ENCODE measurements around the gene FADS1. TPM values are rescaled to one million over a fixed set of nuclear protein-coding genes. Genes with fewer than 3 reads are reported as not detected.

The FADS1 gene
- total and polyA plus RNA-seq, 2 of the 8 experiments (the other 6 are each of a cell fraction or from before 2014, with no cell fraction given), result 115 to 141 TPM

DNA sequence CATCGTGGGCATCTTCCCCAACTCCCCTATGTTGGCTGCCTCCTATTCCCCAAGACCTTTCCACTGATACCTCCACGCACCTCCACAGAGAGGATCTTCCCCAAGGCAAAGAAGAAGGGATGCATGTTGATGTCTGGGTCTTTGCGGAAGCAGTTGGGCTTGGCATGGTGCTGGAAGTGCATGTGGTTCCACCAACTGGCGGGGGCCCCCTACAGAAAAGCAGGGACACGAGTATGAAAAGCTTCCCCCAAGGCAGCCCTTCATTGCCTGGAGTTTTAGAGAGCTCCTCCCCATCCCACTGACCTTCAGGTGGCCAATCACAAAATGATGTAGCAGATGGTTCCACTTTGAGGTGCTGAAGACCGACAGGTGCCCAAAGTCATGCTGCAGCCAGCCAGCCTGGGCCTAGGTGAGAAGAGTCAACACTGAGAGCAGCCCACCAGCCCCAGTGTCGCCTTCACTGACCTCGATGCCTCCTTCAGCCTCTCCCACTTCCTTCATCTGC is 6.1 kb downstream of the FADS1 start:
- no peak for FAIRE-seq
- peaks cover 40 to 82% (median 65%) of the 10 kb centered on the region in 4 experiments for H3K36me3 ChIP-seq (ENCODE audit: control insufficient read depth in 2 of 4, insufficient read depth in 4 of 4, low read length in 3 of 4)
- 89% methylated on average over 8 of the region's 8 CpGs; no CpG with 5 or more reads in 1 of the 2 experiments for WGBS, 2 experiments (ENCODE audit: extremely low coverage in 1 of 2, insufficient coverage in 1 of 2, insufficient read length in 1 of 2, insufficient replicate concordance in 2 of 2, low coverage in 1 of 2, low lambda C conversion rate in 2 of 2, missing lambda C conversion rate in 1 of 2)
- TF ChIP-seq GABPA (IDR thresholded peaks at IDR 0.05; ENCODE audit: borderline replicate concordance, insufficient read depth, low read length), result no peak
- no peak for TF ChIP-seq HDAC6 (IDR thresholded peaks at IDR 0.05; ENCODE audit: low read depth, low read length)
- TF ChIP-seq FOSL1 (IDR thresholded peaks at IDR 0.05; ENCODE audit: insufficient read depth, low read depth, low read length), result no peak
- no peak for TF ChIP-seq SIN3A (conservative IDR thresholded peaks at IDR 0.05 in 1 of 2, IDR thresholded peaks at IDR 0.05 in 1 of 2; ENCODE audit: low read depth in 1 of 2, low read length in 2 of 2)
- no peak for TF ChIP-seq CBX5 (IDR thresholded peaks at IDR 0.05; ENCODE audit: low read depth, low read length)
- TF ChIP-seq SP1 (IDR thresholded peaks at IDR 0.05; ENCODE audit: low read depth, low read length), result no peak
- TF ChIP-seq RBBP5 (IDR thresholded peaks at IDR 0.05; ENCODE audit: borderline replicate concordance, low read depth, low read length), result no peak
- TF ChIP-seq JUND (IDR thresholded peaks at IDR 0.05; ENCODE audit: low read length), result no peak
- TF ChIP-seq CTBP2 (IDR thresholded peaks at IDR 0.05; ENCODE audit: borderline replicate concordance, insufficient read depth, insufficient read length, low read length), result no peak
- TF ChIP-seq KDM5A (IDR thresholded peaks at IDR 0.05; ENCODE audit: low read length), result no peak
- no peak for TF ChIP-seq PHF8 (conservative IDR thresholded peaks at IDR 0.05; ENCODE audit: low read depth, low read length)
- no peak for TF ChIP-seq TCF12 (IDR thresholded peaks at IDR 0.05; ENCODE audit: low read depth, low read length)
- no peak for TF ChIP-seq RAD21 (IDR thresholded peaks at IDR 0.05 in 1 of 2, conservative IDR thresholded peaks at IDR 0.05 in 1 of 2; ENCODE audit: low read depth in 2 of 2, low read length in 2 of 2)

More for the DNA sequence above, 6.1 kb downstream of the FADS1 start:
- Histone ChIP-seq H2BK20ac (ENCODE audit: low read length) (no peak overlapping the region), H3K9me3 (ENCODE audit: insufficient read depth in 2 of 2, low read depth in 1 of 2, low read length in 1 of 2) (peaks cover 0 to 2% of the 10 kb centered on the region in 2 experiments; a peak in 1 of 4 replicates), H3K9ac (replicated peaks in 1 of 4; ENCODE audit: extremely low read depth in 1 of 4, low read depth in 3 of 4, low read length in 3 of 4) (no peak overlapping the region), H3K27me3 (replicated peaks in 1 of 4; ENCODE audit: control insufficient read depth in 3 of 4, extremely low read depth in 1 of 4, insufficient read depth in 3 of 4, low read length in 3 of 4) (no peaks in the 10 kb centered on the region), H4K5ac (ENCODE audit: insufficient read length, low read depth, low read length) (no peak overlapping the region), H2BK15ac (ENCODE audit: low read length) (no peak overlapping the region), H3K14ac (ENCODE audit: insufficient read length) (no peak overlapping the region), H3K23me2 (ENCODE audit: low read depth, low read length) (peaks cover 4% of the 10 kb centered on the region; the same call in 1 of the 2 replicates), H3K4me2 (ENCODE audit: insufficient read depth in 1 of 2, low read depth in 2 of 2, low read length in 2 of 2) (no peak overlapping the region), H2AK5ac (ENCODE audit: low read depth, low read length) (no peak overlapping the region), H3K4me3 (ENCODE audit: extremely low read depth in 1 of 4, insufficient read depth in 2 of 4, low read depth in 3 of 4, low read length in 4 of 4) (no peak overlapping the region), H4K91ac (replicated peaks; ENCODE audit: insufficient read length, low read length) (no peak overlapping the region), H3K79me1 (ENCODE audit: low read depth, low read length) (peaks cover 6% of the 10 kb centered on the region), H3K27ac (ENCODE audit: low read depth, low read length) (no peak overlapping the region), H3K56ac (replicated peaks; ENCODE audit: insufficient read length, low read depth, low read length) (no peak overlapping the region), H3K4ac (replicated peaks; ENCODE audit: insufficient read length, low read depth, low read length) (no peak overlapping the region), H2AFZ (ENCODE audit: low read length) (no peak overlapping the region), H2BK5ac (ENCODE audit: low read depth, low read length) (no peak overlapping the region), H3K79me2 (ENCODE audit: control insufficient read depth in 1 of 2, insufficient read depth in 2 of 2, low read length in 2 of 2) (peaks cover 0 to 14% of the 10 kb centered on the region in 2 experiments; a peak in 1 of 4 replicates), H4K8ac (ENCODE audit: extremely low read depth, insufficient read depth, low read length) (no peak overlapping the region), H4K20me1 (replicated peaks in 1 of 2; ENCODE audit: control insufficient read depth in 1 of 2, insufficient read depth in 2 of 2, low read length in 2 of 2) (peaks cover 0 to 10% of the 10 kb centered on the region in 2 experiments), H3K23ac (ENCODE audit: insufficient read length) (no peak overlapping the region), H3K4me1 (replicated peaks in 1 of 4; ENCODE audit: control insufficient read depth in 3 of 4, insufficient read depth in 4 of 4, low read length in 3 of 4) (peaks cover 0 to 6% (median 1%) of the 10 kb centered on the region in 4 experiments; a peak in 3 of 7 replicates), H3K18ac (ENCODE audit: extremely low read depth, low read length) (no peak overlapping the region), H2BK12ac (ENCODE audit: low read depth, low read length) (no peak overlapping the region), H2BK120ac (replicated peaks; ENCODE audit: low read depth, low read length) (no peak overlapping the region)
- ChIA-PET CTCF (ENCODE audit: partially characterized antibody) (interaction anchor here (1.7 to 10.2 kb wide), 2 partner anchors 11 to 18 kb away, joined by 4 to 118 read pairs; partner anchors contain the start of gene FADS2), POLR2A (ENCODE audit: partially characterized antibody) (interaction anchor here (13.1 to 16.2 kb wide), 2 partner anchors 13 to 17 kb away, joined by 210 to 354 read pairs; partner anchors contain the start of genes FADS2, FEN1 and TMEM258)
- no peak for DNase-seq (ENCODE audit: low read depth in 1 of 2, low spot score in 2 of 2)
